Activated gamma-delta T cell (primary cell): ENCODE measurements around the gene UBFD1.
"Not testable (repeated sequence)": the region's sequence is repeated elsewhere in the genome, so short reads cannot be mapped to it uniquely, and the experiment has no call there.

Experiments
- DNase-seq: peaks from one replicate; lab custom pipeline; 2025; lab: John Stamatoyannopoulos, UW
- total RNA-seq, 2 donors: gene quantifications; one replicate each; lab custom pipeline; 2026; lab: John Stamatoyannopoulos, UW

Gene UBFD1
- 45.0 to 46.8 reads per million in 2 donors for total RNA-seq

- peak; percentile 96 for DNase-seq
Observed at GRCh38 chr16:23556881-23557778, at the start of gene UBFD1, which contains the start of gene EARS2. TSS of gene UBFD1 (plus strand) at chr16:23557727. CDS start at chr16:23557743, 16 bp downstream. TSS of gene EARS2 (minus strand) at chr16:23557350. CDS start at chr16:23557343, 7 bp downstream.

DNA sequence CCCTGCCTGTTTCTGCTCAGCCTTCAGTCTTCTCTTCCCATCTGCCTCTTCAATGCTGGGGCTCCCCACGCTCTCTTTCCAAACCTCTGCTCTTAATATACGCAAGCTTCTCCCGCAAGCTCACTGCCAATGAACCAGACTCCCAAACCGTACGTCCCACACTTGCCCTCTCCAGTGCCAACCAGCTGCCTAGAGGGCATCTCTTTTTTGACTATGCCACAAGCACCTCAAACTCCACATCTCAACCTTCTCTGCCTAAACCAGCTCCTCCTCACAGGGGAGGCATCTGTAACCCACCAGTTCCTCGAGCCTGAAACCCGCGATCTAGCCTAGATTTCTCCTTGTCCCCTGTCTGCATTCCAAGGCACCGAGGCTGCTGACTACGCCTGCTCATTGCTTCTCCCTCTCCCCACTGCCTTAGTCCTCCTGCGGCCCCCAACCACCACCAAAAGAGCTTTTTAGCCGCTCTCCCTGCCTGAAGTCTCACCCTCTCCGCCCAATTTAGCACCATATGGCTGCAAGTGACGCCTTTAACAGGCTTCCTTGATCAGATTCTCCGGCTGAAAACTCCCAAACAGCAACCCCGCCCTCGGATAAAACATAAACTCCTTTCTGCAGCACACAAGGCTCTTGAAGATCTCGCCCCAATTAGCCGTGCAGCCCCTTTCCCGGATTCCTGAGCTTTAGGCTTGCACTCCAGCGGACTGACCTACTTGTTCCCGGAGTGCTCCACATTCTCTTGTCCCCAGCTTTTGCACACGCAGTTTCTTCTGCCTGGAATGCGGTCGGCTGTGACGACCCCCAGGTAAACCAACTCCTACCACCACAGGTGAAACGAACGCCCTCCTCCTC, 48.7 kb upstream of the UBFD1 start:
- no peak for DNase-seq

- no peak for DNase-seq
Observed at GRCh38 chr16:23509441-23509754, 48.1 kb upstream of the UBFD1 start.

- no peak for DNase-seq
Observed at GRCh38 chr16:23509782-23510163, 47.8 kb upstream of the UBFD1 start.

- DNase-seq, result peak; percentile 74
Observed at GRCh38 chr16:23510164-23510914, 47.2 kb upstream of the UBFD1 start, which contains the start of gene GGA2. TSS of gene GGA2 (minus strand) at chr16:23510494. CDS start at chr16:23510411, 83 bp downstream.

DNA sequence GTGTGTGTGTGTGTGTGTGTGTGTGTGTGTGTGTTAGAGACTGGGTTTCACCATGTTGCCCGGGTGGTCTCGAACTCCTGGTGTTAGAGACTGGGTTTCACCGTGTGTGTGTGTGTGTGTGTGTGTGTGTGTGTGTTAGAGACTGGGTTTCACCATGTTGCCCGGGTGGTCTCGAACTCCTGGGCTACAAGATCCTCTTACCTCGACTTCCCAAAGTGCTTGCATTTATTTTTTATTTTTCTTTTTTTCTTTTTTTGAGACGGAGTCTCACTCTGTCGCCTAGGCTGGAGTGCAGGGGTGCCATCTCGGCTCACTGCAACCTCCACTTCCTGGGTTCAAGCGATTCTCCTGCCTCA, 46.6 kb upstream of the UBFD1 start:
- not testable (repeated sequence) for DNase-seq

DNA sequence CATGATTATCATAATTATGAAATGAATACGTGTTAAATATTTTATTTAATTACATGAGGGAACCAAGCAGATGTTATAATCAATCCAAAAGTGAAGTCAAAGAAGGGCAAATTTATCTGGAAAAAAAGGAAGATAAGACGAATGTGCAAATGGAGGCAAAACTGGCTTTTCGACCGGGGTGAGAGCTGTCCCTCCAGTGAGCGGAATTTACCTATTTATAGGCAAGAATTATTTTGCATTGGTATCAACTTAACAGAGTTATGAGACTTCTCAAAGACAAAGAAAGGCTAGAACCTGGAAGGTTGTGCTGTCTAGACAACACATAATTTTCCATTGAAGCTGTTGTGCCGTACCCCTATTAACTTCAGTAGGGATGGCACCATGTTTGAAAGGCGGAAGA, 45.8 kb upstream of the UBFD1 start:
- no peak for DNase-seq

DNA sequence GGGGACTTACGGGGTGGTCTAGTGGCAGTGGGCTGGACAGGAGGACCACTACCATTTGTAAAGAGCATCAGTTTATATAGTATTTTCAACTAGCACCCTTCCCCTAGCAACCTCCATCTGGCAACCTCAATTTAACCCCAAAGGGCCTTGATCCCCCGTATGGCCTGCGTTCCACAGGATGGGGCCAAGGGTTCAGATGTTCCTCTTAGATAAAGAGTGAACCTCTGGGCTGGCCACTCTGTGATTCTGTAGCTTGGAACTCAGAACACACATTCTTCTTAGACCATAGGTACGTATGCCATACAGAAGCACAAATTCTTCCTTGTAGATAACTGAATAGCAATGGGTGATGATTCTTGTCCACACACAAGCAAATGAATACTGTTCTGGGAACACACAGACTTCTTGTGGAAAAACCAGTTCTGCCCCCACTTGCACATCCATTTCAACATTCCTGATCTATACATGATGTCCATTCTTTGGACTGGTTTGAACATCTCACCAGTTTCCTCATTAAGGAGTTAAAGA, 45.3 kb upstream of the UBFD1 start:
- no peak for DNase-seq

DNA sequence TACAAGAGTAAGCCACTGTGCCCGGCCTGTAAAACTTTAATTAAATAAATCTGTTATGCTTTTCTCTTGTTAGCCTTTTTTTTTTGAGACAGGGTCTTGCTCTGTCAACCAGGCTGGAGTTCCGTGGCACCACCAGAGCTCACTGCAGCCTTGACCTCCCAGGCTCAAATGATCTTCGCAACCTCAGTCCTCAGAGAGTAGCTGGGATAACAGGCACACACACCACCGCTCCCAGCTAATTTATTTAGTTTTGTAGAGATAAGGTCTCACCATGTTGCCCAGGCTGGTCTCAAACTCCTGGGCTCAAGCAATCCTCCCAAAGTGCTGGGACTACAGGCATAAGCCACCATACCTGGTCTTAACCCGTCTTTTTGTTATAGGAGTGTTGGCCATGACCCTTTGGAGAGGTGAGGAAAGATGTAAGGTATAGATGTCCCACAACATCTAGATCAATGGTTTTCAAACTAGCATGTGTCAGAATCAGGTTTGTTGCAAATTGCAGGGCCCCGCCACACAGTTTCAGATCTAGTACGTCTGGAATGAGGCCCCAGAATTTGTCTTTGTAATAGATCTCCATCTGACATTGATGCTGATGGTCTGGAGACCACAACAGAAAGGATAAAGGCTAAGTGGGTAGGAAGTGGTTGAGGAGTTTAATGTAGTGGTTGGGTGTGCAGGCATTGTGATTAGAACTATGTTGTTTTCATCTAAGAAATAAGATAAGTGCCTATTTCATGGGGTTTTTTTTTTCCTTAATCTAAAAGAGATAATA, 43.0 kb upstream of the UBFD1 start:
- no peak for DNase-seq

GRCh38 chr16:23515881-23516280, 41.6 kb upstream of the UBFD1 start:
- DNase-seq, result no peak

DNA sequence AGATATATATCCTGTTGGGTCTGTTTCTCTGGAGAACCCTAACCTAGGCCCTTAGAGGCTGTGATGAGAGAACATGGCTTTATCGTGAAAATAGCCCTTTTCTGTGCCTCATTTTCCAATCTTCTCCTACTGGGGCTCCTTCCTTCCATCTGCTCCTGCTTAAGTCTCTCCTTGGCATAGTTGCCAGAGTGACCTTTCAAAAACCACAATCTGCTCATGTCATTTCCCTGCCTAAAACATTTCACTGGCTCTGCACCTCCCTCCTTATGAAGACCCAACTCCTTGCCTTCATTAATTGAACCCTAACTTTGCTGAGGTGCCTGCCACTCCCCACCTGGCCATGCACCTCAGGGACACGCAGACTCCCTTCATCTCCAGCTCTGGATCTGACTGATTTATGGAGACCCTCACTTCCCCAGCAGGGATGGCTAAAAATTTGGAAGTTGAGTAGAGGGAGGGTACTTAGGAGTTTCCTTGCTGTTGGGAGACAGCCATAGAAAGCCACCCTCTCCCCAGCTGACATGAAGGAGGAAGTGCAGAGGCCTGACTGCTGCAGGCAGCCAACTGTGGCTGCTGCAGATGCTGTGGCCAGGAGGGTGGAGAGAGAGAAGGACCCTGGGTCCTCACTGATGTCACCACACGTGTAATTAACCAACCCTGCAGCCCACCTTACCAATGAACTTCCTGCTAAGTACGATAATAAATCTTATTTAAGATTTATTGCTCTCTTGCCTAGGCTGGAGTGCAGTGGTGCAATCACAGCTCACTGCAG, 41.0 kb upstream of the UBFD1 start:
- no peak for DNase-seq

- no peak for DNase-seq
Observed at GRCh38 chr16:23518435-23518891, 39.1 kb upstream of the UBFD1 start.

- DNase-seq, result no peak
Observed at GRCh38 chr16:23519282-23519681, 38.2 kb upstream of the UBFD1 start.

DNA sequence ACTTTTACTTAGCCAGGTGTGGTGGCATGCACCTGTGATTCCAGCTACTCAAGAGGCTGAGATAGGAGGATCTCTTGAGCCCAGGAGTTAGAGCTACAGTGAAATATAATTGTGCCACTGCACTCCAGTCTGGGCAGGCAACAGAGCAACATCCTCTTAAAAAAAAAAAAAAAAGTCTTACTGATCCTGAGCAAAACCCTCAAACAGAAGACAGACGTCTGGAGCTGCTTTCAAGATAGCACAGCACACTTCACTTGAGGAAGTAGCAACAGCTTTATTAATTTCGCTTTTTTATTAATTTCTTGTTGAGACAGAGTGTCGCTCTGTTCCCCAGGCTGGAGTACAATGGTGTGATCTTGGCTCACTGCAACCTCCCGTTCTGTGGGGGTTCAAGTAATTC, 37.0 kb upstream of the UBFD1 start:
- no peak for DNase-seq

GRCh38 chr16:23521037-23521743, 36.3 kb upstream of the UBFD1 start:
- no peak for DNase-seq

DNA sequence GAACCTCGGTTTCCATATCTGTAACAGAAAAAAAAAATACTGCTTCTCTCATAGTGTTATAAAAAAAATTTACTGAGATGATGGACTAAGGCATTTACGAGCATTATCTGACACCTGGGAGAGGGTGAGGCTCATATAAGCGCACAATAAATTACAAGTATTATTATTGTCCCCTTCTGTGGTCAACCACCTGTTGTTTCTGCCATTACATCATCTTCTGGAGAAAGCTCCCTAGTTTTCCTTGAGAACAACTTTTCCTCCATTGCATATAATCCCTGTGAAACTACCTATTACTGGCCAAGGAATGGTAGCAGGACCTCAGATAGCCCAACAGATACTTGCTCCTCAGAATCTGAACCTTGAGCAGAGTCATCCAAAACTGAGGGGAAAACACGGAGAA, 35.6 kb upstream of the UBFD1 start:
- no peak for DNase-seq

GRCh38 chr16:23523321-23523720, 34.2 kb upstream of the UBFD1 start:
- no peak for DNase-seq

GRCh38 chr16:23523876-23524385, 33.6 kb upstream of the UBFD1 start:
- no peak for DNase-seq

DNA sequence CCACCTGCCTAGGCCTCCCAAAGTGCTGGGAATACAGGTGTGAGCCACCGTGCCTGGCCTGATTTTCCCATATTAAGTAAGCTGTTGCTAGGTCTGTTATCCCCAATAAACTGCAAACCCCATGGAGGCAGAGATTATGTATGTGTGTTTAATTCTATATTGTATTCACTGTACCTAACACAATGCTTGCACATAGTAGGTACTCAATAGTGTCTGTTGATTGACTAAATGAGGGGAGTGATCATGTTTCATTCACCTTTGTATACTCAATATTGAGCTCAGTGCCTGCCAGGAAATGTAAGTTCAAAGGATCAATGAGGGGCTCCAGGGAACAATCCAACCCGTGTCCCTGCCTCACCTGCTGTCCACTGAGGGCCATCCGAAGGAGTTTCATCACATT, 32.6 kb upstream of the UBFD1 start:
- DNase-seq, result no peak
